Measurements from ENCODE around the gene RNF141. TPM values are rescaled to one million over a fixed set of nuclear protein-coding genes. Genes with fewer than 3 reads are reported as not detected.

The RNF141 gene
- total RNA-seq, 2 experiments from 2014 or later, result 17.8 to 18.0 TPM

- Mint-ChIP-seq H3K36me3 (peaks cover 23% of the 10 kb centered on the region), H3K27ac (peak overlapping the region; percentile 65), H3K4me3 (peak overlapping the region; percentile 2), H3K9me3 (no peaks in the 10 kb centered on the region), H3K27me3 (no peaks in the 10 kb centered on the region), H3K4me1 (peaks cover 20% of the 10 kb centered on the region)
- DNase-seq, result no peak
These were observed 52.7 kb downstream of the RNF141 start for GRCh38 chr11:10488121-10488933.

GRCh38 chr11:10487002-10487647 lies 53.9 kb downstream of the RNF141 start:
- Mint-ChIP-seq H3K4me1 (peaks cover 20% of the 10 kb centered on the region), H3K27ac (peak overlapping the region; percentile 4), H3K9me3 (no peaks in the 10 kb centered on the region), H3K27me3 (no peaks in the 10 kb centered on the region), H3K4me3 (no peak overlapping the region), H3K36me3 (peaks cover 18% of the 10 kb centered on the region)
- no peak for DNase-seq

- no peak overlapping the region for H3K4me3 Mint-ChIP-seq
- peaks cover 17% of the 10 kb centered on the region for H3K36me3 Mint-ChIP-seq
These were observed 54.7 kb downstream of the RNF141 start for GRCh38 chr11:10486161-10486840.

GRCh38 chr11:10485646-10486045 lies 55.3 kb downstream of the RNF141 start:
- H3K9me3 Mint-ChIP-seq, result no peaks in the 10 kb centered on the region
- H3K36me3 Mint-ChIP-seq, result peaks cover 17% of the 10 kb centered on the region
- no peaks in the 10 kb centered on the region for H3K27me3 Mint-ChIP-seq
- H3K4me3 Mint-ChIP-seq, result no peak overlapping the region
- no peak for DNase-seq
- no peak overlapping the region for H3K27ac Mint-ChIP-seq
- H3K4me1 Mint-ChIP-seq, result peaks cover 20% of the 10 kb centered on the region

More at GRCh38 chr11:10486161-10486840, 54.7 kb downstream of the RNF141 start:
- H3K27ac Mint-ChIP-seq, result no peak overlapping the region
- DNase-seq, result no peak
- no peaks in the 10 kb centered on the region for H3K9me3 Mint-ChIP-seq
- H3K27me3 Mint-ChIP-seq, result no peaks in the 10 kb centered on the region
- H3K4me1 Mint-ChIP-seq, result peaks cover 20% of the 10 kb centered on the region

- Mint-ChIP-seq H3K27me3 (no peaks in the 10 kb centered on the region), H3K4me3 (no peak overlapping the region), H3K27ac (no peak overlapping the region)
These were observed 56.4 kb downstream of the RNF141 start for GRCh38 chr11:10484461-10485180.

GRCh38 chr11:10483584-10483983 lies 57.4 kb downstream of the RNF141 start:
- H3K27me3 Mint-ChIP-seq, result no peaks in the 10 kb centered on the region
- peaks cover 8% of the 10 kb centered on the region for H3K4me1 Mint-ChIP-seq
- no peak for DNase-seq
- peaks cover 10% of the 10 kb centered on the region for H3K36me3 Mint-ChIP-seq
- H3K4me3 Mint-ChIP-seq, result no peak overlapping the region
- no peaks in the 10 kb centered on the region for H3K9me3 Mint-ChIP-seq
- no peak overlapping the region for H3K27ac Mint-ChIP-seq

More at GRCh38 chr11:10484461-10485180, 56.4 kb downstream of the RNF141 start:
- H3K4me1 Mint-ChIP-seq, result peaks cover 13% of the 10 kb centered on the region
- H3K9me3 Mint-ChIP-seq, result no peaks in the 10 kb centered on the region
- peaks cover 10% of the 10 kb centered on the region for H3K36me3 Mint-ChIP-seq
- DNase-seq, result no peak

- peaks cover 10% of the 10 kb centered on the region for H3K36me3 Mint-ChIP-seq
- no peak for DNase-seq
- H3K4me3 Mint-ChIP-seq, result no peak overlapping the region
- H3K27ac Mint-ChIP-seq, result no peak overlapping the region
- H3K9me3 Mint-ChIP-seq, result no peaks in the 10 kb centered on the region
- H3K4me1 Mint-ChIP-seq, result peaks cover 4% of the 10 kb centered on the region
- no peaks in the 10 kb centered on the region for H3K27me3 Mint-ChIP-seq
These were observed 57.8 kb downstream of the RNF141 start for GRCh38 chr11:10483174-10483573.

GRCh38 chr11:10481560-10482349 lies 59.2 kb downstream of the RNF141 start:
- H3K27me3 Mint-ChIP-seq, result no peaks in the 10 kb centered on the region
- no peaks in the 10 kb centered on the region for H3K9me3 Mint-ChIP-seq
- DNase-seq, result no peak
- H3K4me3 Mint-ChIP-seq, result no peak overlapping the region
- peaks cover 8% of the 10 kb centered on the region for H3K36me3 Mint-ChIP-seq
- H3K4me1 Mint-ChIP-seq, result peaks cover 4% of the 10 kb centered on the region
- H3K27ac Mint-ChIP-seq, result no peak overlapping the region

GRCh38 chr11:10480760-10481159 lies 60.2 kb downstream of the RNF141 start:
- no peaks in the 10 kb centered on the region for H3K27me3 Mint-ChIP-seq
- H3K4me3 Mint-ChIP-seq, result no peak overlapping the region
- no peaks in the 10 kb centered on the region for H3K9me3 Mint-ChIP-seq
- no peak for DNase-seq
- peaks cover 9% of the 10 kb centered on the region for H3K4me1 Mint-ChIP-seq
- H3K36me3 Mint-ChIP-seq, result peaks cover 8% of the 10 kb centered on the region
- H3K27ac Mint-ChIP-seq, result no peak overlapping the region

GRCh38 chr11:10480026-10480425 lies 61.0 kb downstream of the RNF141 start:
- Mint-ChIP-seq H3K27me3 (no peaks in the 10 kb centered on the region), H3K4me3 (no peak overlapping the region), H3K9me3 (no peaks in the 10 kb centered on the region), H3K4me1 (peaks cover 12% of the 10 kb centered on the region), H3K27ac (no peak overlapping the region), H3K36me3 (peaks cover 8% of the 10 kb centered on the region)
- no peak for DNase-seq

- H3K27ac Mint-ChIP-seq, result no peak overlapping the region
- peaks cover 12% of the 10 kb centered on the region for H3K36me3 Mint-ChIP-seq
- H3K4me1 Mint-ChIP-seq, result peaks cover 14% of the 10 kb centered on the region
- H3K27me3 Mint-ChIP-seq, result no peaks in the 10 kb centered on the region
- no peak for DNase-seq
- no peak overlapping the region for H3K4me3 Mint-ChIP-seq
- no peaks in the 10 kb centered on the region for H3K9me3 Mint-ChIP-seq
These were observed 62.1 kb downstream of the RNF141 start for GRCh38 chr11:10478574-10479550.

GRCh38 chr11:10478066-10478465 lies 62.9 kb downstream of the RNF141 start:
- peaks cover 12% of the 10 kb centered on the region for H3K36me3 Mint-ChIP-seq
- no peaks in the 10 kb centered on the region for H3K27me3 Mint-ChIP-seq
- no peak for DNase-seq
- no peaks in the 10 kb centered on the region for H3K9me3 Mint-ChIP-seq
- no peak overlapping the region for H3K4me3 Mint-ChIP-seq
- peaks cover 14% of the 10 kb centered on the region for H3K4me1 Mint-ChIP-seq
- H3K27ac Mint-ChIP-seq, result no peak overlapping the region

GRCh38 chr11:10477690-10478046 lies 63.3 kb downstream of the RNF141 start:
- H3K9me3 Mint-ChIP-seq, result no peaks in the 10 kb centered on the region
- H3K36me3 Mint-ChIP-seq, result peaks cover 12% of the 10 kb centered on the region
- no peak overlapping the region for H3K4me3 Mint-ChIP-seq
- no peak overlapping the region for H3K27ac Mint-ChIP-seq
- DNase-seq, result no peak
- H3K4me1 Mint-ChIP-seq, result peaks cover 14% of the 10 kb centered on the region
- no peaks in the 10 kb centered on the region for H3K27me3 Mint-ChIP-seq

Measured in activated naive CD8-positive, alpha-beta T cell treated with anti-CD3 and anti-CD28 coated beads for 36 hours (primary cell).